GM12891 (cell line): ENCODE results near the gene HMGCS2.
"Not testable (repeated sequence)": the region's sequence is repeated elsewhere in the genome, so short reads cannot be mapped to it uniquely, and the experiment has no call there.

Experiments
- POLR2A ChIP-seq: IDR thresholded peaks from 2 replicates; pipeline ENCODE4 v1.6.1; 2011; ENCODE audit warnings: low read depth, low read length, control low read depth
- POLR2AphosphoS5 ChIP-seq: IDR thresholded peaks from 2 replicates; pipeline ENCODE4 v1.6.1; 2011; ENCODE audit warnings: low read depth, low read length, control low read depth
- SPI1 ChIP-seq: IDR thresholded peaks from 2 replicates; pipeline ENCODE4 v1.6.1; 2011; ENCODE audit warnings: low read depth, low read length, control low read depth
- TAF1 ChIP-seq: IDR thresholded peaks from 2 replicates; pipeline ENCODE4 v1.6.1; 2011; ENCODE audit warnings: low read depth, low read length, control low read depth

- TF ChIP-seq POLR2A, POLR2AphosphoS5, TAF1, SPI1: not testable (repeated sequence)
Measured at GRCh38 chr1:119786046-119786445, 17.3 kb upstream of the HMGCS2 start.
